ENCODE data around the gene FRMD1. TPM values are rescaled to one million over a fixed set of nuclear protein-coding genes. Genes with fewer than 3 reads are reported as not detected.

FRMD1 gene
- total and polyA plus RNA-seq, 2 of the 8 experiments (the other 6 are each of a cell fraction or from before 2014, with no cell fraction given) = 0.36 TPM; not detected in 1

DNA sequence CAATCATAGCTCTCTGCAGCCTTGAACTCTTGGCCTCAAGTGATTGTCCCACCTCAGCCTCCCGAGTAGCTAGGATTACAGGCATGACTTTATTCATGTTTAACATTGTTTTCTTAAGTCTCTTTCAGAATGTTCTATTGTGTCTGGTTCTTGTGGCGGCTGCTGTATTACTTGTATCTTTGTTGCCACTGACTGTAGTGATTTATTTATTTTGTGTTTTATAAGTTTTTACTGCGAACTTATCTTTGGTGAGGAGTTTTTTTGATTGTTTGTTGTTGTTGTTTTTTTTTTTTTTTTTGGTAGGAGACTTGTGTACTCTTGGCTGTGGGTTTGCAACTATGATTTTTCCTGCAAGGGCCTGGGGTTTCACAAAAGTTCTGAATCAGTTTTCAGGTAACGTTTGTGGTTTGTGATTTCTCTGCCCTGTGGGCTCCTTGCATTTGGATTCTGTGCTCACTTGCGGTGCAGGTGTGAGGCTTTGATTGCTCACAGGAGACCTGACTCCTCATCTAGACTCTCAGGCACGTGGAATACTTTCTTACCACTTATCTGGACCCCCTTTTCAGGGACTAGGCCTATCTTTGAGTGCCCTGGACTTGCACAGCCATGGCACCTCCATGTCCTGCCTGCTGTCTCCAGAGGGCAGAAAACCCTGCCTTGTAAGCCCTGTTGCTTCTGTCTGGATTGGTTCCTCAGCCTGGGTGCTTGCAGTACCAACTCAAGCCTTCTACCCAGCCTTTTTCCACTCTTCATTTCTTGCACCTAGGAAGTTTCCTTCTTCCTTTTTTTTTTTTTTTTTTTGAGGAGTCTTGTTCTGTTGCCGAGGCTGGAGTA is 56.3 kb downstream of the FRMD1 start (continued):
- TF ChIP-seq, protein P1, sequence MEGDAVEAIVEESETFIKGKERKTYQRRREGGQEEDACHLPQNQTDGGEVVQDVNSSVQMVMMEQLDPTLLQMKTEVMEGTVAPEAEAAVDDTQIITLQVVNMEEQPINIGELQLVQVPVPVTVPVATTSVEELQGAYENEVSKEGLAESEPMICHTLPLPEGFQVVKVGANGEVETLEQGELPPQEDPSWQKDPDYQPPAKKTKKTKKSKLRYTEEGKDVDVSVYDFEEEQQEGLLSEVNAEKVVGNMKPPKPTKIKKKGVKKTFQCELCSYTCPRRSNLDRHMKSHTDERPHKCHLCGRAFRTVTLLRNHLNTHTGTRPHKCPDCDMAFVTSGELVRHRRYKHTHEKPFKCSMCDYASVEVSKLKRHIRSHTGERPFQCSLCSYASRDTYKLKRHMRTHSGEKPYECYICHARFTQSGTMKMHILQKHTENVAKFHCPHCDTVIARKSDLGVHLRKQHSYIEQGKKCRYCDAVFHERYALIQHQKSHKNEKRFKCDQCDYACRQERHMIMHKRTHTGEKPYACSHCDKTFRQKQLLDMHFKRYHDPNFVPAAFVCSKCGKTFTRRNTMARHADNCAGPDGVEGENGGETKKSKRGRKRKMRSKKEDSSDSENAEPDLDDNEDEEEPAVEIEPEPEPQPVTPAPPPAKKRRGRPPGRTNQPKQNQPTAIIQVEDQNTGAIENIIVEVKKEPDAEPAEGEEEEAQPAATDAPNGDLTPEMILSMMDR (IDR thresholded peaks at IDR 0.05; ENCODE audit: control extremely low read depth in 1 of 3, insufficient read depth in 1 of 3, low read depth in 1 of 3, low read length in 3 of 3) = no peak
- no peak for TF ChIP-seq HDAC2 (IDR thresholded peaks at IDR 0.05; ENCODE audit: borderline replicate concordance in 1 of 2, low read depth in 2 of 2, low read length in 2 of 2)
- TF ChIP-seq JUN (IDR thresholded peaks at IDR 0.05; ENCODE audit: low read depth, low read length) = no peak
